Vagina (tissue), 2 donors: Measurements from ENCODE around the gene NAT8L. TPM values are rescaled to one million over a fixed set of nuclear protein-coding genes. Genes with fewer than 3 reads are reported as not detected.

Source experiments
- DNase-seq, 2 donors: peaks; one replicate each; pipeline ENCODE4 v3.0.0-alpha.2; 2017; ENCODE audit errors: extremely low spot score in 2 of 2
- H3K27ac ChIP-seq: fragments of 200-600 bp; sonication (generic); one replicate; pipeline ENCODE4 v1.5.1; 2019
- H3K27me3 ChIP-seq: fragments of 200-600 bp; sonication (generic); one replicate; pipeline ENCODE4 v1.5.1; 2019
- H3K36me3 ChIP-seq, 2 donors: fragments of 200-600 bp; sonication (generic); one replicate each; pipeline ENCODE4 v1.5.1; 2017 to 2019
- H3K4me1 ChIP-seq: fragments of 200-600 bp; sonication (generic); one replicate; pipeline ENCODE4 v1.5.1; 2019
- H3K4me3 ChIP-seq, 2 donors: fragments of 200-600 bp; sonication (generic); 1 replicate in 1 of 2; 2 replicates in 1 of 2; pipeline ENCODE4 v1.5.1; 2016 to 2019
- H3K9me3 ChIP-seq: fragments of 200-600 bp; sonication (generic); one replicate; pipeline ENCODE4 v1.5.1; 2019
- CTCF ChIP-seq, 3 experiments: fragments of 450-650 bp in 2 of 3; fragments of 200-600 bp in 1 of 3; sonication (generic) in 1 of 3; IDR thresholded peaks; one replicate each; pipeline ENCODE4 v1.5.1; 2017 to 2019; ENCODE audit warnings: antibody characterized with exemption in 3 of 3, mild to moderate bottlenecking in 2 of 3, moderate library complexity in 2 of 3
- POLR2A ChIP-seq, 2 donors: fragments of 450-650 bp; IDR thresholded peaks; one replicate each; pipeline ENCODE4 v1.6.1; 2017; ENCODE audit warnings: antibody characterized with exemption in 2 of 2, mild to moderate bottlenecking in 2 of 2, moderate library complexity in 2 of 2
- POLR2AphosphoS5 ChIP-seq, 2 donors: sonication (generic); formaldehyde crosslinking; IDR thresholded peaks; one replicate each; pipeline ENCODE4 v1.9.0; 2017; ENCODE audit warnings: antibody characterized with exemption in 2 of 2, mild to moderate bottlenecking in 2 of 2, low read depth in 1 of 2; ENCODE audit not compliant: insufficient read depth in 1 of 2
- intact Hi-C: fragments of 100-400 bp; cut with DNase I; formaldehyde crosslinking; loops from one replicate; pipeline ENCODE4 v1.15.1; 2023
- total RNA-seq: library from RNA; depleted of rRNA; stranded (reverse); fragments of >200 nt; gene quantifications from one replicate; pipeline ENCODE4 v1.2.3, GENCODE V29; 2016

The NAT8L gene
- total RNA-seq, 1 donor from 2014 or later = 1.7 TPM

- intact Hi-C loops = no loop called here
- H3K4me1 ChIP-seq = no peaks in the 10 kb centered on the region
- TF ChIP-seq POLR2A (IDR thresholded peaks at IDR 0.05) (no peak), POLR2AphosphoS5 (IDR thresholded peaks at IDR 0.05; ENCODE audit: insufficient read depth in 1 of 2, low read depth in 1 of 2) (no peak), CTCF (IDR thresholded peaks at IDR 0.05) (no peak)
- no peak overlapping the region for H3K27ac ChIP-seq
- peak in 1 of 2 donors; percentile 81 for DNase-seq
- no peaks in the 10 kb centered on the region for H3K27me3 ChIP-seq
- H3K9me3 ChIP-seq = no peaks in the 10 kb centered on the region
- no peak overlapping the region for H3K4me3 ChIP-seq
- H3K36me3 ChIP-seq = no peaks in the 10 kb centered on the region
These were observed 36.3 kb downstream of the NAT8L start for GRCh38 chr4:2095236-2096072.

- intact Hi-C loops = no loop called here
- Histone ChIP-seq H3K9me3 (no peaks in the 10 kb centered on the region), H3K4me1 (no peaks in the 10 kb centered on the region), H3K27ac (no peak overlapping the region), H3K4me3 (no peak overlapping the region), H3K36me3 (no peaks in the 10 kb centered on the region), H3K27me3 (no peaks in the 10 kb centered on the region)
- peak in 1 of 2 donors; percentile 79 for DNase-seq
- TF ChIP-seq POLR2AphosphoS5 (IDR thresholded peaks at IDR 0.05; ENCODE audit: insufficient read depth in 1 of 2, low read depth in 1 of 2) (no peak), CTCF (IDR thresholded peaks at IDR 0.05) (no peak), POLR2A (IDR thresholded peaks at IDR 0.05) (no peak)
These were observed 37.0 kb downstream of the NAT8L start for GRCh38 chr4:2096073-2096609.

- Histone ChIP-seq H3K4me3 (no peak overlapping the region), H3K9me3 (peaks cover 10% of the 10 kb centered on the region), H3K27ac (no peak overlapping the region), H3K36me3 (no peaks in the 10 kb centered on the region), H3K4me1 (no peaks in the 10 kb centered on the region), H3K27me3 (no peaks in the 10 kb centered on the region)
- no peak for TF ChIP-seq POLR2A (IDR thresholded peaks at IDR 0.05)
- no peak for TF ChIP-seq POLR2AphosphoS5 (IDR thresholded peaks at IDR 0.05; ENCODE audit: insufficient read depth in 1 of 2, low read depth in 1 of 2)
- TF ChIP-seq CTCF (IDR thresholded peaks at IDR 0.05) = no peak
- peak in 1 of 2 donors; percentile 70 for DNase-seq
- intact Hi-C loops = no loop called here
These were observed 42.4 kb downstream of the NAT8L start for GRCh38 chr4:2101346-2102044.

- Histone ChIP-seq H3K4me1 (no peaks in the 10 kb centered on the region), H3K9me3 (peaks cover 10% of the 10 kb centered on the region), H3K27ac (no peak overlapping the region), H3K27me3 (no peaks in the 10 kb centered on the region), H3K36me3 (no peaks in the 10 kb centered on the region), H3K4me3 (no peak overlapping the region)
- peak in 1 of 2 donors; percentile 84 for DNase-seq
- TF ChIP-seq POLR2AphosphoS5 (IDR thresholded peaks at IDR 0.05; ENCODE audit: insufficient read depth in 1 of 2, low read depth in 1 of 2) (no peak), POLR2A (IDR thresholded peaks at IDR 0.05) (no peak), CTCF (IDR thresholded peaks at IDR 0.05) (no peak)
- intact Hi-C loops = no loop called here
These were observed 43.1 kb downstream of the NAT8L start for GRCh38 chr4:2102045-2102883.
